OCI-LY1 (cell line): ENCODE results near the gene MPV17L.

ENCODE experiments used
- CTCF ChIP-seq: fragments of 200-600 bp; sonication (generic), shearing (Covaris generic); IDR thresholded peaks from 2 replicates; pipeline ENCODE4 v1.5.1; 2017; ENCODE audit warnings: mild to moderate bottlenecking, antibody characterized with exemption, low read length, moderate library complexity, mixed read lengths
- EZH2 ChIP-seq: fragments of 200-600 bp; sonication (generic), shearing (Covaris generic); IDR thresholded peaks from 2 replicates; pipeline ENCODE4 v1.8.0; 2017; ENCODE audit warnings: borderline replicate concordance, mixed run types, mild to moderate bottlenecking, antibody characterized with exemption, low read length, moderate library complexity, mixed read lengths

DNA sequence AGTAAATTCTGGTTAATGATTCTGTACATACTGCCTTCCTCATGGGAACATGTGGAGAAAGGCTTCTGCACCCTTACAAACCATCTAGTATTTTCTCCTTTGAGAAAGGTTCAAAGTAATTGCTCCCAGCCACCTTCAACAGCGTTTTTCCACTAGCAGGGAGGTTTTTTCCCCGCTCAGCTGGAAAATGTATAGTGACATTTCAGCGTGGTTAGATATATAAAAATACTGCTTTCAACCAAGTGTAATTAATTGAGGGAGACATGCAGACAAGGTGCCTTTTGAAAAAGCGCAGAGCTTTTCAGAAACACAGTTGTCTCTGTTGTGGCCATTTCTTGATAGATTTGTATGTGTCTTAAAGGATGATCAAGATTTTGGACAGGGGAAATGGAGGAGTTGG lies 44.0 kb downstream of the MPV17L start:
- TF ChIP-seq CTCF (no peak), EZH2 (no peak)
